ENCODE data around the gene COG6.

The COG6 gene

GRCh38 chr13:39672378-39673132 is 17.1 kb downstream of the COG6 start:
- no peak for TF ChIP-seq CTCF (IDR thresholded peaks at IDR 0.05; ENCODE audit: low read depth, low read length, missing control alignments)
- no peak overlapping the region for H3K4me3 ChIP-seq (ENCODE audit: low read depth, low read length)
- no peak for DNase-seq (ENCODE audit: low read depth)
- in situ Hi-C loops (cut with HindIII; ENCODE audit: low sequenced_read_pairs) = no loop called here

GRCh38 chr13:39675904-39676303 is 20.4 kb downstream of the COG6 start:
- no peak overlapping the region for H3K4me3 ChIP-seq (ENCODE audit: low read depth, low read length)
- TF ChIP-seq CTCF (IDR thresholded peaks at IDR 0.05; ENCODE audit: low read depth, low read length, missing control alignments) = no peak
- in situ Hi-C loops (cut with HindIII; ENCODE audit: low sequenced_read_pairs) = loop anchor here (25.0 kb wide), 1 partner anchor 1011 kb away; no protein-coding TSS in a partner anchor
- DNase-seq (ENCODE audit: low read depth) = no peak

- peak; percentile 58 for DNase-seq (ENCODE audit: low read depth)
- peak; percentile 5 for TF ChIP-seq CTCF (IDR thresholded peaks at IDR 0.05; ENCODE audit: low read depth, low read length, missing control alignments)
- H3K4me3 ChIP-seq (ENCODE audit: low read depth, low read length) = no peak overlapping the region
- in situ Hi-C loops (cut with HindIII; ENCODE audit: low sequenced_read_pairs) = loop anchor here (25.0 kb wide), 1 partner anchor 1011 kb away; no protein-coding TSS in a partner anchor
Measured at GRCh38 chr13:39676315-39676876, 20.9 kb downstream of the COG6 start.

GRCh38 chr13:39682310-39682709 is 26.8 kb downstream of the COG6 start:
- H3K4me3 ChIP-seq (ENCODE audit: low read depth, low read length) = no peak overlapping the region
- in situ Hi-C loops (cut with HindIII; ENCODE audit: low sequenced_read_pairs) = loop anchor here (25.0 kb wide), 1 partner anchor 1005 kb away; no protein-coding TSS in a partner anchor
- TF ChIP-seq CTCF (IDR thresholded peaks at IDR 0.05; ENCODE audit: low read depth, low read length, missing control alignments) = no peak
- no peak for DNase-seq (ENCODE audit: low read depth)

GRCh38 chr13:39682788-39683187 is 27.3 kb downstream of the COG6 start:
- in situ Hi-C loops (cut with HindIII; ENCODE audit: low sequenced_read_pairs) = loop anchor here (25.0 kb wide), 1 partner anchor 1005 kb away; no protein-coding TSS in a partner anchor
- no peak for TF ChIP-seq CTCF (IDR thresholded peaks at IDR 0.05; ENCODE audit: low read depth, low read length, missing control alignments)
- no peak overlapping the region for H3K4me3 ChIP-seq (ENCODE audit: low read depth, low read length)
- DNase-seq (ENCODE audit: low read depth) = no peak

GRCh38 chr13:39684531-39685137 is 29.2 kb downstream of the COG6 start:
- peak; percentile 26 for DNase-seq (ENCODE audit: low read depth)
- TF ChIP-seq CTCF (IDR thresholded peaks at IDR 0.05; ENCODE audit: low read depth, low read length, missing control alignments) = no peak
- in situ Hi-C loops (cut with HindIII; ENCODE audit: low sequenced_read_pairs) = loop anchor here (25.0 kb wide), 1 partner anchor 1003 kb away; no protein-coding TSS in a partner anchor
- H3K4me3 ChIP-seq (ENCODE audit: low read depth, low read length) = no peak overlapping the region
